ENCODE data around the gene HHIPL2. TPM values are rescaled to one million over a fixed set of nuclear protein-coding genes. Genes with fewer than 3 reads are reported as not detected.

Gene HHIPL2
- total and polyA plus RNA-seq, 10 of the 15 experiments (the other 5 are each of a cell fraction or from before 2014, with no cell fraction given), result 0.06 to 0.29 (median 0.09) TPM; not detected in 3

GRCh38 chr1:222588135-222588534, 40.2 kb upstream of the HHIPL2 start:
- Histone ChIP-seq H3K27me3 (replicated peaks in 1 of 2; ENCODE audit: control insufficient read depth in 2 of 2, insufficient read depth in 2 of 2, low read length in 1 of 2) (no peaks in the 10 kb centered on the region), H3K27ac (ENCODE audit: control insufficient read depth, insufficient read depth) (no peak overlapping the region), H3K4me2 (ENCODE audit: control insufficient read depth, insufficient read depth) (peak overlapping the region; percentile 49), H3K9me3 (replicated peaks; ENCODE audit: control insufficient read depth, insufficient read depth, low read length) (no peaks in the 10 kb centered on the region), H3K4me1 (ENCODE audit: control insufficient read depth, insufficient read depth, low read length) (peaks cover 12% of the 10 kb centered on the region), H4K20me1 (ENCODE audit: control insufficient read depth, insufficient read depth) (no peaks in the 10 kb centered on the region), H3K4me3 (peak overlapping the region; percentile 78; the same call in 1 of the 2 replicates), H3K36me3 (ENCODE audit: control insufficient read depth in 2 of 2, insufficient read depth in 2 of 2, low read length in 1 of 2) (no peaks in the 10 kb centered on the region), H3K79me2 (ENCODE audit: control insufficient read depth, insufficient read depth, low read length) (peaks cover 18% of the 10 kb centered on the region), H3K9ac (ENCODE audit: control insufficient read depth, insufficient read depth, low read length) (no peak overlapping the region), H2AFZ (ENCODE audit: control insufficient read depth, low read depth, low read length) (no peak overlapping the region)
- FAIRE-seq (no peak), ATAC-seq (no peak), DNase-seq (ENCODE audit: low read depth, low spot score) (no peak)
- ChIA-PET CTCF (no interaction called here), POLR2A (no interaction called here), SMC1A (ENCODE audit: uncharacterized antibody, unreplicated experiment) (interaction anchor here (1.2 kb wide), 1 partner anchor 31 kb away, joined by 3 read pairs; no protein-coding TSS in a partner anchor), RAD21 (ENCODE audit: unreplicated experiment) (no interaction called here)
- WGBS (ENCODE audit: insufficient coverage, insufficient replicate concordance, low lambda C conversion rate, missing lambda C conversion rate), result 100% methylated on average over 1 of the region's 1 CpG
- in situ Hi-C loops (cut with MboI) (no loop called here), intact Hi-C loops (cut with micrococcal nuclease; ENCODE audit: unreplicated experiment) (loop anchor here (10.0 kb wide), 1 partner anchor 127 kb away; the partner anchor contains the start of genes AIDA and BROX)
- TF ChIP-seq SKIL (IDR thresholded peaks at IDR 0.05; ENCODE audit: low read depth, poor library complexity, severe bottlenecking) (no peak), ZBTB4 (CRISPR knock-in tag; IDR thresholded peaks at IDR 0.05) (no peak), LARP7 (IDR thresholded peaks at IDR 0.05) (no peak), SPI1 (IDR thresholded peaks at IDR 0.05; ENCODE audit: borderline replicate concordance, insufficient read depth, low read depth, low read length) (no peak), PAX5 (IDR thresholded peaks at IDR 0.05; ENCODE audit: borderline replicate concordance, low read depth, low read length) (no peak), BCL11A (IDR thresholded peaks at IDR 0.05; ENCODE audit: low read depth, low read length) (no peak), REST (IDR thresholded peaks at IDR 0.05; ENCODE audit: low read depth, low read length) (no peak), STAT3 (IDR thresholded peaks at IDR 0.05; ENCODE audit: low read depth, low read length) (no peak), BCLAF1 (IDR thresholded peaks at IDR 0.05) (no peak), ZNF24 (IDR thresholded peaks at IDR 0.05) (no peak), KAT2A (conservative IDR thresholded peaks at IDR 0.05; ENCODE audit: control insufficient read depth, low read depth, low read length) (no peak), FOS (IDR thresholded peaks at IDR 0.05; ENCODE audit: borderline replicate concordance, extremely low read depth, insufficient read length) (no peak), SUZ12 (IDR thresholded peaks at IDR 0.05; ENCODE audit: unreplicated experiment) (no peak)
- BruUV-seq (replicated peaks), result no TSS peak

Data from GM12878 (cell line).